Panc1 (cell line): ENCODE measurements around the gene UBC. TPM values are rescaled to one million over a fixed set of nuclear protein-coding genes. Genes with fewer than 3 reads are reported as not detected.

Source experiments
- ATAC-seq: fragments of 200-7000 bp; cut with Tn5 transposase; 2 replicates; pipeline ENCODE4 v1.9.1; 2020; ENCODE audit warnings: mild to moderate bottlenecking, moderate library complexity
- BruUV-seq: library from RNA; stranded (reverse); fragments of 400-500 nt; replicated peaks from 2 replicates; lab custom pipeline; 2021; lab: Mats Ljungman, UMichigan
- CTCF ChIA-PET: fragments of 300-600 bp; sonication (Branson Sonifier 250); formaldehyde crosslinking; loops from one replicate; lab custom pipeline; 2022; ENCODE audit warnings: antibody characterized with exemption; lab: Charles Lee
- POLR2A ChIA-PET: fragments of 300-600 bp; sonication (Branson Sonifier 250); formaldehyde crosslinking; loops from one replicate; lab custom pipeline; 2022; ENCODE audit warnings: antibody characterized with exemption; lab: Charles Lee
- DNase-seq: peaks from one replicate; pipeline ENCODE4 v3.0.0-alpha.2; 2010; ENCODE audit warnings: low read depth, low spot score
- H3K27ac ChIP-seq: 2 replicates; pipeline ENCODE4 v1.5.1; 2011; ENCODE audit warnings: mild to moderate bottlenecking, low read length, inconsistent platforms
- H3K27me3 ChIP-seq: fragments of 200-500 bp; sonication (Bioruptor generic); 2 replicates; pipeline ENCODE4 v1.6.0; 2014; ENCODE audit warnings: low read length, inconsistent platforms; ENCODE audit not compliant: control insufficient read depth, insufficient read depth
- H3K36me3 ChIP-seq: fragments of 200-500 bp; sonication (Bioruptor generic); 2 replicates; pipeline ENCODE4 v1.5.1; 2014; ENCODE audit warnings: inconsistent platforms, mild to moderate bottlenecking, low read length, moderate library complexity; ENCODE audit not compliant: control insufficient read depth, insufficient read depth
- H3K4me1 ChIP-seq: 2 replicates; pipeline ENCODE4 v1.5.1; 2011; ENCODE audit warnings: inconsistent platforms, mild to moderate bottlenecking, low read length, moderate library complexity; ENCODE audit not compliant: control insufficient read depth, insufficient read depth
- H3K4me3 ChIP-seq, 2 experiments: 2 replicates each; pipeline ENCODE4 v1.5.1; 2011 to 2012; ENCODE audit warnings: low read depth in 2 of 2, low read length in 2 of 2, mild to moderate bottlenecking in 2 of 2, inconsistent platforms in 1 of 2, moderate library complexity in 1 of 2
- H3K9me3 ChIP-seq: fragments of 200-500 bp; sonication (Bioruptor generic); 2 replicates; pipeline ENCODE4 v1.5.1; 2014; ENCODE audit warnings: low read depth, mild to moderate bottlenecking, inconsistent platforms, low read length, moderate library complexity; ENCODE audit not compliant: control insufficient read depth, insufficient read depth
- CTCF ChIP-seq: fragments of 450-650 bp; IDR thresholded peaks from 2 replicates; pipeline ENCODE4 v1.5.1; 2017; ENCODE audit warnings: mild to moderate bottlenecking
- POLR2AphosphoS5 ChIP-seq: IDR thresholded peaks from 2 replicates; pipeline ENCODE4 v1.6.1; 2012; ENCODE audit warnings: mild to moderate bottlenecking, low read depth, low read length, moderate library complexity
- REST ChIP-seq, 2 experiments: IDR thresholded peaks; 2 replicates each; pipeline ENCODE4 v1.6.1; 2011 to 2012; ENCODE audit warnings: low read depth in 2 of 2, control low read depth in 1 of 2, low read length in 1 of 2, mild to moderate bottlenecking in 1 of 2, moderate library complexity in 1 of 2; ENCODE audit not compliant: insufficient read depth in 1 of 2
- SIN3A ChIP-seq: IDR thresholded peaks from 2 replicates; pipeline ENCODE4 v1.6.1; 2012; ENCODE audit warnings: low read depth, mild to moderate bottlenecking, low read length, moderate library complexity, borderline replicate concordance; ENCODE audit not compliant: insufficient read depth
- TCF7L2 ChIP-seq: IDR thresholded peaks from 2 replicates; pipeline ENCODE4 v1.6.1; 2011; ENCODE audit warnings: mild to moderate bottlenecking, low read depth, low read length, inconsistent platforms
- in situ Hi-C: cut with HindIII; loops from 2 replicates; pipeline ENCODE4 v1.10.0; 2016; ENCODE audit warnings: low sequenced_read_pairs, low pct_unique_long_range_greater_than_20kb
- intact Hi-C: fragments of 100-400 bp; cut with micrococcal nuclease; formaldehyde crosslinking; loops from one replicate; pipeline ENCODE4 v1.10.0; 2022; ENCODE audit not compliant: unreplicated experiment
- total RNA-seq: library from RNA; stranded (reverse); gene quantifications from one replicate; pipeline ENCODE4 v1.2.1, GENCODE V29; 2021; ENCODE audit not compliant: unreplicated experiment

The UBC gene
- total RNA-seq, 1 experiment from 2014 or later = 1,725 TPM

- H3K27me3 ChIP-seq = no peaks in the 10 kb centered on the region
- ATAC-seq (no peak), DNase-seq (no peak)
- H3K27ac ChIP-seq = no peak overlapping the region
- intact Hi-C loops = no loop called here
- no peaks in the 10 kb centered on the region for H3K4me1 ChIP-seq
- H3K9me3 ChIP-seq = no peaks in the 10 kb centered on the region
- in situ Hi-C loops = no loop called here
- H3K36me3 ChIP-seq = peaks cover 13% of the 10 kb centered on the region
- TF ChIP-seq POLR2AphosphoS5 (no peak), TCF7L2 (no peak), CTCF (no peak), REST (IDR thresholded peaks at IDR 0.05; ENCODE audit: insufficient read depth in 1 of 2, low read depth in 2 of 2, low read length in 1 of 2) (no peak), SIN3A (no peak)
- H3K4me3 ChIP-seq = no peak overlapping the region
- ChIA-PET POLR2A (no interaction called here), CTCF (no interaction called here)
- no TSS peak for BruUV-seq
Observed at GRCh38 chr12:124961055-124961454, 46.6 kb upstream of the UBC start.

- H3K27me3 ChIP-seq = no peaks in the 10 kb centered on the region
- H3K36me3 ChIP-seq = peaks cover 14% of the 10 kb centered on the region
- POLR2A ChIA-PET = no interaction called here
- in situ Hi-C loops = no loop called here
- CTCF ChIA-PET = interaction anchor here (0.7 kb wide), 1 partner anchor 114 kb away, joined by 4 read pairs; no protein-coding TSS in a partner anchor
- DNase-seq (no peak), ATAC-seq (0 out of 2 replicates have a peak, but pooled peaks have one; percentile 18)
- no TSS peak for BruUV-seq
- TF ChIP-seq REST (IDR thresholded peaks at IDR 0.05; ENCODE audit: insufficient read depth in 1 of 2, low read depth in 2 of 2, low read length in 1 of 2) (no peak), TCF7L2 (no peak), CTCF (no peak), SIN3A (no peak), POLR2AphosphoS5 (no peak)
- no peak overlapping the region for H3K27ac ChIP-seq
- no peak overlapping the region for H3K4me3 ChIP-seq
- no peaks in the 10 kb centered on the region for H3K4me1 ChIP-seq
- H3K9me3 ChIP-seq = no peaks in the 10 kb centered on the region
- intact Hi-C loops = no loop called here
Observed at GRCh38 chr12:124956571-124956970, 42.1 kb upstream of the UBC start.
